OCI-LY7 (cell line): ENCODE data around the gene ARHGAP26.

Source experiments
- CTCF ChIP-seq: fragments of 200-600 bp; sonication (generic); conservative IDR thresholded peaks from 2 replicates; pipeline ENCODE4 v1.5.1; 2014; ENCODE audit warnings: mild to moderate bottlenecking, antibody characterized with exemption, low read length, moderate library complexity, mixed read lengths
- EZH2phosphoT487 ChIP-seq: fragments of 200-600 bp; sonication (generic); IDR thresholded peaks from 2 replicates; pipeline ENCODE4 v1.6.1; 2018; ENCODE audit warnings: low read depth, borderline replicate concordance, mild to moderate bottlenecking, mixed run types, antibody characterized with exemption, low read length, moderate library complexity, mixed read lengths

DNA sequence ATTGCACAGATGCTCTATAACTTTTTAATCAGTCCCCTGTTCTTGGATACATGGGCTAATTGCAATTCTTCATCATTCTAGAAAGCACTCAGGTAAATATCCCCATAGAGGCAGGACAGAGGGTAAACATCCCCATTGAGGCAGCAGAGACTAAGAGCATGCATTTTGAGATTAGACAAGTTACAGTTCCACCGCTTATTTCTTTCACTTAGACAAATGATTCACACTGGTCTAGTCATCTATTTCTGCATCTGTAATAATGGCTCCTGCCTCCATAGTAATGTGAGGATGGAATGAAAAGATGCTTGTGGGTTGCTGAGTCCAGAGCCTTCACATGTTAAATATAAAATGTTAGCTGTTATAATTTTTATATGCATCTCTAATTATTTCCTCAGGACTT, 276.9 kb downstream of the ARHGAP26 start:
- no peak for TF ChIP-seq CTCF
- TF ChIP-seq EZH2phosphoT487, result no peak
